HEK293T (cell line): ENCODE data around the gene HS1BP3.

Source experiments
- CTCF ChIA-PET: fragments of 350-600 bp; formaldehyde crosslinking; extraction: SDS; loops from one replicate; lab custom pipeline; 2021; ENCODE audit warnings: antibody characterized with exemption, inconsistent platforms; lab: Yijun Ruan, JAX
- POLR2A ChIA-PET: fragments of 350-600 bp; formaldehyde crosslinking; extraction: SDS; loops from one replicate; lab custom pipeline; 2020; ENCODE audit warnings: antibody characterized with exemption, inconsistent platforms; lab: Yijun Ruan, JAX
- DNase-seq: peaks from one replicate; pipeline ENCODE4 v3.0.0; 2012; ENCODE audit warnings: mixed read lengths; ENCODE audit errors: extremely low spot score
- ARNT ChIP-seq: fragments of 450-650 bp; IDR thresholded peaks from 2 replicates; pipeline ENCODE4 v1.6.1; 2017; ENCODE audit warnings: mild to moderate bottlenecking
- BHLHE40 ChIP-seq: fragments of 450-650 bp; IDR thresholded peaks from 2 replicates; pipeline ENCODE4 v1.6.1; 2016; ENCODE audit warnings: mild to moderate bottlenecking, moderate library complexity, borderline replicate concordance
- CTBP1 ChIP-seq: fragments of 450-650 bp; IDR thresholded peaks from 2 replicates; pipeline ENCODE4 v1.6.1; 2016; ENCODE audit warnings: borderline replicate concordance
- ELF4 ChIP-seq: fragments of 450-650 bp; IDR thresholded peaks from 2 replicates; pipeline ENCODE4 v1.6.1; 2017; ENCODE audit warnings: antibody characterized with exemption
- FOXA1 ChIP-seq: fragments of 450-650 bp; IDR thresholded peaks from 2 replicates; pipeline ENCODE4 v1.6.1; 2016; ENCODE audit warnings: mild to moderate bottlenecking
- FOXK2 ChIP-seq: fragments of 450-650 bp; IDR thresholded peaks from 2 replicates; pipeline ENCODE4 v1.6.1; 2016; ENCODE audit warnings: mild to moderate bottlenecking
- FOXM1 ChIP-seq: fragments of 450-650 bp; IDR thresholded peaks from 2 replicates; pipeline ENCODE4 v1.6.1; 2017; ENCODE audit warnings: mild to moderate bottlenecking, borderline replicate concordance
- HDGF ChIP-seq: fragments of 450-650 bp; IDR thresholded peaks from 2 replicates; pipeline ENCODE4 v1.6.1; 2017; ENCODE audit warnings: antibody characterized with exemption, borderline replicate concordance
- L3MBTL2 ChIP-seq: fragments of 450-650 bp; conservative IDR thresholded peaks from 2 replicates; pipeline ENCODE4 v1.6.1; 2016; ENCODE audit warnings: mild to moderate bottlenecking
- LEF1 ChIP-seq: fragments of 450-650 bp; IDR thresholded peaks from 2 replicates; pipeline ENCODE4 v1.6.1; 2017; ENCODE audit warnings: mild to moderate bottlenecking, borderline replicate concordance
- NFRKB ChIP-seq: fragments of 450-650 bp; IDR thresholded peaks from 2 replicates; pipeline ENCODE4 v1.6.1; 2016; ENCODE audit warnings: mild to moderate bottlenecking, moderate library complexity
- PKNOX1 ChIP-seq: fragments of 450-650 bp; IDR thresholded peaks from 2 replicates; pipeline ENCODE4 v1.6.1; 2016
- SP1 ChIP-seq: fragments of 450-650 bp; IDR thresholded peaks from 2 replicates; pipeline ENCODE4 v1.6.1; 2017
- SUZ12 ChIP-seq: fragments of 450-650 bp; IDR thresholded peaks from 2 replicates; pipeline ENCODE4 v1.6.1; 2016; ENCODE audit warnings: mild to moderate bottlenecking
- TARDBP ChIP-seq: fragments of 450-650 bp; IDR thresholded peaks from 2 replicates; pipeline ENCODE4 v1.6.1; 2016
- ZNF384 ChIP-seq: fragments of 450-650 bp; IDR thresholded peaks from 2 replicates; pipeline ENCODE4 v1.6.1; 2016

HS1BP3 gene

GRCh38 chr2:20624156-20624883 is 26.6 kb downstream of the HS1BP3 start:
- TF ChIP-seq SUZ12 (no peak), HDGF (no peak), ARNT (no peak), FOXA1 (no peak), SP1 (no peak)
- CTCF ChIA-PET = interaction anchor here (1.1 kb wide), 1 partner anchor 201 kb away, joined by 3 read pairs; no protein-coding TSS in a partner anchor
- no peak for DNase-seq
- POLR2A ChIA-PET = interaction anchor here (2.8 kb wide), 1 partner anchor 177 kb away, joined by 18 read pairs; the partner anchor contains the start of gene RHOB

- POLR2A ChIA-PET = interaction anchor here (2.8 kb wide), 1 partner anchor 176 kb away, joined by 18 read pairs; the partner anchor contains the start of gene RHOB
- TF ChIP-seq NFRKB = no peak
- no peak for TF ChIP-seq FOXK2
- no peak for TF ChIP-seq FOXM1
- no peak for TF ChIP-seq LEF1
- TF ChIP-seq ZNF384 = no peak
- no peak for TF ChIP-seq L3MBTL2
- TF ChIP-seq TARDBP = no peak
- TF ChIP-seq SP1 = no peak
- TF ChIP-seq ELF4 = no peak
- TF ChIP-seq PKNOX1 = no peak
- TF ChIP-seq CTBP1 = no peak
- TF ChIP-seq ARNT = no peak
- TF ChIP-seq FOXA1 = no peak
- TF ChIP-seq SUZ12 = no peak
- TF ChIP-seq BHLHE40 = no peak
- TF ChIP-seq HDGF = no peak
- CTCF ChIA-PET = interaction anchor here (1.1 kb wide), 1 partner anchor 200 kb away, joined by 3 read pairs; no protein-coding TSS in a partner anchor
- DNase-seq = no peak
Observed at GRCh38 chr2:20623741-20624155, 27.1 kb downstream of the HS1BP3 start.

- CTCF ChIA-PET = interaction anchor here (1.1 kb wide), 1 partner anchor 199 kb away, joined by 3 read pairs; no protein-coding TSS in a partner anchor
- no peak for DNase-seq
- TF ChIP-seq BHLHE40 = no peak
- TF ChIP-seq FOXM1 = no peak
- TF ChIP-seq ARNT = no peak
- no peak for TF ChIP-seq ELF4
- no peak for TF ChIP-seq CTBP1
- TF ChIP-seq FOXA1 = no peak
- no peak for TF ChIP-seq NFRKB
- no peak for TF ChIP-seq TARDBP
- TF ChIP-seq PKNOX1 = no peak
- TF ChIP-seq ZNF384 = no peak
- no peak for TF ChIP-seq SP1
- TF ChIP-seq FOXK2 = no peak
- no peak for TF ChIP-seq L3MBTL2
Observed at GRCh38 chr2:20623241-20623640, 27.7 kb downstream of the HS1BP3 start.

GRCh38 chr2:20622731-20623130 is 28.2 kb downstream of the HS1BP3 start:
- POLR2A ChIA-PET = interaction anchor here (1.1 kb wide), 1 partner anchor 174 kb away, joined by 3 read pairs; no protein-coding TSS in a partner anchor
- no peak for TF ChIP-seq TARDBP
- no peak for TF ChIP-seq FOXA1
- TF ChIP-seq PKNOX1 = no peak
- TF ChIP-seq NFRKB = no peak
- no peak for TF ChIP-seq SUZ12
- TF ChIP-seq FOXM1 = no peak
- no peak for TF ChIP-seq CTBP1
- no peak for DNase-seq
- CTCF ChIA-PET = no interaction called here

More at GRCh38 chr2:20623241-20623640, 27.7 kb downstream of the HS1BP3 start:
- POLR2A ChIA-PET = no interaction called here

GRCh38 chr2:20622296-20622686 is 28.6 kb downstream of the HS1BP3 start:
- POLR2A ChIA-PET = interaction anchor here (1.1 kb wide), 1 partner anchor 174 kb away, joined by 3 read pairs; no protein-coding TSS in a partner anchor
- no peak for DNase-seq
- TF ChIP-seq NFRKB = no peak
- no peak for TF ChIP-seq HDGF
- no peak for TF ChIP-seq TARDBP
- TF ChIP-seq CTBP1 = no peak
- TF ChIP-seq ELF4 = no peak
- CTCF ChIA-PET = interaction anchor here (1.2 kb wide), 1 partner anchor 14 kb away, joined by 3 read pairs; no protein-coding TSS in a partner anchor
